GM23338 (cell line): ENCODE measurements around the gene RNF223. TPM values are rescaled to one million over a fixed set of nuclear protein-coding genes. Genes with fewer than 3 reads are reported as not detected.

Experiments used
- ATAC-seq: fragments of 200-7000 bp; cut with Tn5 transposase; 3 replicates; pipeline ENCODE4 v1.9.1; 2020
- DNase-seq: peaks from one replicate; pipeline ENCODE4 v3.0.0-alpha.2; 2015; ENCODE audit warnings: low spot score
- H2AFZ ChIP-seq: fragments of 200-600 bp; sonication (generic); 2 replicates; pipeline ENCODE4 v1.8.0; 2016; ENCODE audit warnings: antibody characterized with exemption, mild to moderate bottlenecking, moderate library complexity
- H3F3A ChIP-seq: fragments of 200-600 bp; sonication (generic); replicated peaks from 2 replicates; pipeline ENCODE4 v1.8.0; 2017; ENCODE audit warnings: antibody characterized with exemption, mixed run types, low read depth
- H3K27ac ChIP-seq: fragments of 200-600 bp; sonication (generic); 2 replicates; pipeline ENCODE4 v1.6.1; 2016; ENCODE audit warnings: low read depth
- H3K27me3 ChIP-seq: fragments of 200-600 bp; sonication (generic); 2 replicates; pipeline ENCODE4 v1.8.0; 2016; ENCODE audit warnings: mild to moderate bottlenecking, mixed run types, moderate library complexity; ENCODE audit not compliant: insufficient read depth
- H3K36me3 ChIP-seq: fragments of 200-600 bp; sonication (generic); 2 replicates; pipeline ENCODE4 v1.8.0; 2016; ENCODE audit warnings: mild to moderate bottlenecking; ENCODE audit not compliant: insufficient read depth
- H3K4me1 ChIP-seq: fragments of 200-600 bp; sonication (generic); 2 replicates; pipeline ENCODE4 v1.8.0; 2016; ENCODE audit warnings: mild to moderate bottlenecking, moderate library complexity; ENCODE audit not compliant: insufficient read depth
- H3K4me2 ChIP-seq: fragments of 200-600 bp; sonication (generic); 2 replicates; pipeline ENCODE4 v1.7.1; 2017; ENCODE audit warnings: mixed run types
- H3K4me3 ChIP-seq: fragments of 200-600 bp; sonication (generic); 2 replicates; pipeline ENCODE4 v1.6.1; 2016; ENCODE audit warnings: mixed run types
- H3K79me2 ChIP-seq: fragments of 200-600 bp; sonication (generic); replicated peaks from 2 replicates; pipeline ENCODE4 v1.8.0; 2017; ENCODE audit warnings: mild to moderate bottlenecking; ENCODE audit not compliant: insufficient read depth
- H3K9me2 ChIP-seq: fragments of 200-600 bp; sonication (generic); 2 replicates; pipeline ENCODE4 v1.8.0; 2017; ENCODE audit not compliant: insufficient read depth
- H4K20me1 ChIP-seq: fragments of 200-600 bp; sonication (generic); replicated peaks from 2 replicates; pipeline ENCODE4 v1.8.0; 2017; ENCODE audit warnings: mild to moderate bottlenecking; ENCODE audit not compliant: insufficient read depth
- H3K27ac Mint-ChIP-seq: 2 replicates; pipeline ENCODE4 v1.8.0; 2020; ENCODE audit warnings: inconsistent platforms, mild to moderate bottlenecking, moderate library complexity, mixed read lengths
- H3K27me3 Mint-ChIP-seq: 3 replicates; pipeline ENCODE4 v1.8.0; 2022; ENCODE audit warnings: low read depth, mild to moderate bottlenecking, moderate library complexity, mixed read lengths, inconsistent platforms; ENCODE audit not compliant: insufficient read depth, poor library complexity
- H3K36me3 Mint-ChIP-seq: 3 replicates; pipeline ENCODE4 v1.8.0; 2021; ENCODE audit warnings: low read depth, mild to moderate bottlenecking, inconsistent platforms, moderate library complexity, mixed read lengths
- H3K4me1 Mint-ChIP-seq: 3 replicates; pipeline ENCODE4 v1.8.0; 2020; ENCODE audit warnings: mild to moderate bottlenecking, inconsistent platforms, mixed read lengths
- H3K4me3 Mint-ChIP-seq: 3 replicates; pipeline ENCODE4 v1.8.0; 2021; ENCODE audit warnings: moderate library complexity, mild to moderate bottlenecking, inconsistent platforms, mixed read lengths
- H3K9me3 Mint-ChIP-seq: 3 replicates; pipeline ENCODE4 v1.8.0; 2020; ENCODE audit warnings: moderate library complexity, mild to moderate bottlenecking, inconsistent platforms, mixed read lengths
- CREB1 ChIP-seq: fragments of 250-450 bp; sonication (Bioruptor Pico); IDR thresholded peaks from 2 replicates; pipeline ENCODE4 v1.5.0; 2020; ENCODE audit warnings: low read depth, mild to moderate bottlenecking, moderate library complexity
- EZH2 ChIP-seq: fragments of 200-600 bp; sonication (generic); IDR thresholded peaks from one replicate; pipeline ENCODE4 v1.8.0; 2017; ENCODE audit warnings: antibody characterized with exemption, mild to moderate bottlenecking, low read depth; ENCODE audit not compliant: unreplicated experiment
- EZH2phosphoT487 ChIP-seq: fragments of 200-600 bp; sonication (generic); IDR thresholded peaks from one replicate; pipeline ENCODE4 v1.8.1; 2018; ENCODE audit warnings: antibody characterized with exemption; ENCODE audit not compliant: unreplicated experiment
- JUNB ChIP-seq: IDR thresholded peaks from one replicate; pipeline ENCODE4 v1.6.1; 2016; ENCODE audit warnings: antibody characterized with exemption; ENCODE audit not compliant: unreplicated experiment
- POLR2AphosphoS5 ChIP-seq: IDR thresholded peaks from 2 replicates; pipeline ENCODE4 v1.6.1; 2016; ENCODE audit warnings: antibody characterized with exemption, low read depth
- ZNF114 ChIP-seq: fragments of 250-450 bp; sonication (Bioruptor Pico); IDR thresholded peaks from 2 replicates; pipeline ENCODE4 v1.5.0; 2020; ENCODE audit warnings: mild to moderate bottlenecking, moderate library complexity
- ZNF331 ChIP-seq: fragments of 250-450 bp; sonication (Bioruptor Pico); IDR thresholded peaks from 2 replicates; pipeline ENCODE4 v1.5.0; 2020; ENCODE audit warnings: low read depth, mild to moderate bottlenecking, moderate library complexity
- polyA plus RNA-seq: library from polyadenylated mRNA; unstranded; fragments of >200 nt; fragmentation: Nextera tagmentation; extraction: Ambion mirVana; gene quantifications from 2 replicates; pipeline ENCODE4 v1.2.1, GENCODE V29; 2016
- total RNA-seq: library from RNA; depleted of rRNA; stranded (reverse); fragments of >200 nt; shearing (Covaris generic); gene quantifications from 2 replicates; pipeline ENCODE4 v1.2.3, GENCODE V29; 2014
- TF ChIP-seq, protein P1 (sequence below): IDR thresholded peaks from one replicate; pipeline ENCODE4 v1.6.1; 2018; ENCODE audit warnings: antibody characterized with exemption; ENCODE audit not compliant: unreplicated experiment
- TF ChIP-seq, protein P2 (sequence below), 2 experiments: fragments of 200-600 bp in 1 of 2; sonication (generic) in 1 of 2; conservative IDR thresholded peaks; 2 replicates each; pipeline versions ENCODE4 v1.5.1 to v1.6.1; 2016 to 2017; ENCODE audit warnings: antibody characterized with exemption in 2 of 2, low read depth in 2 of 2, mild to moderate bottlenecking in 2 of 2, moderate library complexity in 1 of 2
- TF ChIP-seq, protein P3 (sequence below): IDR thresholded peaks from 2 replicates; pipeline ENCODE4 v1.6.1; 2016; ENCODE audit warnings: antibody characterized with exemption

RNF223 gene
- total and polyA plus RNA-seq, 2 experiments from 2014 or later = not detected

DNA sequence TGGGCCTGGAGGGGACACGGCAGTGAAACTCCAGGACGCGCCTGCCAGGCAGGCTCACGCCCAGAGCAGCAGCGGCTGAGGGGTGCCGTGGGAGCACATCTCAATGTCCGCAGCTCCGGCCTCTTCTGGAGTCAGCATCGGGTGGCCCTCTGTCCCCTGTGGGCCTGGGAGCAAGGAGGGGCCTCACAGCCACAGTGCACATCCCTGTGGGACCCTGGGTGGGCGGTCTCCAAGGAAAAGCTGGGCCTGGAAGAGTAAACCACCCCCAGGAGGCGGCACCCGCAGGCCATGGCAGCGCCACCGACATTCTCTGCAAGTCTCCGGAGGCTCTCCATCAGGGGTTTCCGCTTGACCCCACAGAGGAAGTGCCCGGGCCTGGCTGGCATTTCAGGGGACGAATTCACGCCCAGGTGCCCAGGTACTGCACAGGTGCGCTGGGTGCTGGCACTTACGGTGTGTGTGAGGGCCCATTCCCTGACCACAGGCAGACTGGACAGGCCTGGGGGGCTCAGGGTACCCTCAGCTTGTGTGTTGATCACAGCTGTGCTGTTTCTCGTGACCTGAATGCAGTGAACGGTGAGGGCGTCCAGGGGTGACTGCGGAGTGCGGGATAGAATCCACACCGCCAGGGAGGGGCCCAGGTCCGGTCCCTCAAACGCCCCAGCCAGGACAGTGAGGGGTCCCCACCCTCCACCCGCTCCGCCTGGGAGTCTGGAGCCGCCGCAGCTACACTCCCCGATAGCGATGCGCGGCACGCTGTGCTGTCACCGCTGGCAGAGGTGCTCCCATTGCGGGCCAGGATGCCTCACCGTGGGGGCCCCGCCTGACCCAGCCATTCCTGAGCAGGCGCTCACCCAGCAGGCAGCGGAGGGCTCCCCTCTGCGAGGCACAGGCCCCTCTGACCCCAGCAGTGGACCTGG lies 16.6 kb upstream of the RNF223 start (continued):
- TF ChIP-seq, protein P1, sequence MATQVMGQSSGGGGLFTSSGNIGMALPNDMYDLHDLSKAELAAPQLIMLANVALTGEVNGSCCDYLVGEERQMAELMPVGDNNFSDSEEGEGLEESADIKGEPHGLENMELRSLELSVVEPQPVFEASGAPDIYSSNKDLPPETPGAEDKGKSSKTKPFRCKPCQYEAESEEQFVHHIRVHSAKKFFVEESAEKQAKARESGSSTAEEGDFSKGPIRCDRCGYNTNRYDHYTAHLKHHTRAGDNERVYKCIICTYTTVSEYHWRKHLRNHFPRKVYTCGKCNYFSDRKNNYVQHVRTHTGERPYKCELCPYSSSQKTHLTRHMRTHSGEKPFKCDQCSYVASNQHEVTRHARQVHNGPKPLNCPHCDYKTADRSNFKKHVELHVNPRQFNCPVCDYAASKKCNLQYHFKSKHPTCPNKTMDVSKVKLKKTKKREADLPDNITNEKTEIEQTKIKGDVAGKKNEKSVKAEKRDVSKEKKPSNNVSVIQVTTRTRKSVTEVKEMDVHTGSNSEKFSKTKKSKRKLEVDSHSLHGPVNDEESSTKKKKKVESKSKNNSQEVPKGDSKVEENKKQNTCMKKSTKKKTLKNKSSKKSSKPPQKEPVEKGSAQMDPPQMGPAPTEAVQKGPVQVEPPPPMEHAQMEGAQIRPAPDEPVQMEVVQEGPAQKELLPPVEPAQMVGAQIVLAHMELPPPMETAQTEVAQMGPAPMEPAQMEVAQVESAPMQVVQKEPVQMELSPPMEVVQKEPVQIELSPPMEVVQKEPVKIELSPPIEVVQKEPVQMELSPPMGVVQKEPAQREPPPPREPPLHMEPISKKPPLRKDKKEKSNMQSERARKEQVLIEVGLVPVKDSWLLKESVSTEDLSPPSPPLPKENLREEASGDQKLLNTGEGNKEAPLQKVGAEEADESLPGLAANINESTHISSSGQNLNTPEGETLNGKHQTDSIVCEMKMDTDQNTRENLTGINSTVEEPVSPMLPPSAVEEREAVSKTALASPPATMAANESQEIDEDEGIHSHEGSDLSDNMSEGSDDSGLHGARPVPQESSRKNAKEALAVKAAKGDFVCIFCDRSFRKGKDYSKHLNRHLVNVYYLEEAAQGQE = no peak
- TF ChIP-seq, protein P2, sequence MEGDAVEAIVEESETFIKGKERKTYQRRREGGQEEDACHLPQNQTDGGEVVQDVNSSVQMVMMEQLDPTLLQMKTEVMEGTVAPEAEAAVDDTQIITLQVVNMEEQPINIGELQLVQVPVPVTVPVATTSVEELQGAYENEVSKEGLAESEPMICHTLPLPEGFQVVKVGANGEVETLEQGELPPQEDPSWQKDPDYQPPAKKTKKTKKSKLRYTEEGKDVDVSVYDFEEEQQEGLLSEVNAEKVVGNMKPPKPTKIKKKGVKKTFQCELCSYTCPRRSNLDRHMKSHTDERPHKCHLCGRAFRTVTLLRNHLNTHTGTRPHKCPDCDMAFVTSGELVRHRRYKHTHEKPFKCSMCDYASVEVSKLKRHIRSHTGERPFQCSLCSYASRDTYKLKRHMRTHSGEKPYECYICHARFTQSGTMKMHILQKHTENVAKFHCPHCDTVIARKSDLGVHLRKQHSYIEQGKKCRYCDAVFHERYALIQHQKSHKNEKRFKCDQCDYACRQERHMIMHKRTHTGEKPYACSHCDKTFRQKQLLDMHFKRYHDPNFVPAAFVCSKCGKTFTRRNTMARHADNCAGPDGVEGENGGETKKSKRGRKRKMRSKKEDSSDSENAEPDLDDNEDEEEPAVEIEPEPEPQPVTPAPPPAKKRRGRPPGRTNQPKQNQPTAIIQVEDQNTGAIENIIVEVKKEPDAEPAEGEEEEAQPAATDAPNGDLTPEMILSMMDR (conservative IDR thresholded peaks at IDR 0.05; ENCODE audit: low read depth in 2 of 2) = no peak
- TF ChIP-seq, protein P3, sequence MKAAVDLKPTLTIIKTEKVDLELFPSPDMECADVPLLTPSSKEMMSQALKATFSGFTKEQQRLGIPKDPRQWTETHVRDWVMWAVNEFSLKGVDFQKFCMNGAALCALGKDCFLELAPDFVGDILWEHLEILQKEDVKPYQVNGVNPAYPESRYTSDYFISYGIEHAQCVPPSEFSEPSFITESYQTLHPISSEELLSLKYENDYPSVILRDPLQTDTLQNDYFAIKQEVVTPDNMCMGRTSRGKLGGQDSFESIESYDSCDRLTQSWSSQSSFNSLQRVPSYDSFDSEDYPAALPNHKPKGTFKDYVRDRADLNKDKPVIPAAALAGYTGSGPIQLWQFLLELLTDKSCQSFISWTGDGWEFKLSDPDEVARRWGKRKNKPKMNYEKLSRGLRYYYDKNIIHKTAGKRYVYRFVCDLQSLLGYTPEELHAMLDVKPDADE = no peak
- TF ChIP-seq ZNF114 = no peak
- TF ChIP-seq CREB1 (CRISPR knock-in tag) = no peak
- no peak for TF ChIP-seq ZNF331 (CRISPR knock-in tag)
- TF ChIP-seq POLR2AphosphoS5 = no peak
- TF ChIP-seq JUNB = no peak
- no peak for TF ChIP-seq EZH2phosphoT487

DNA sequence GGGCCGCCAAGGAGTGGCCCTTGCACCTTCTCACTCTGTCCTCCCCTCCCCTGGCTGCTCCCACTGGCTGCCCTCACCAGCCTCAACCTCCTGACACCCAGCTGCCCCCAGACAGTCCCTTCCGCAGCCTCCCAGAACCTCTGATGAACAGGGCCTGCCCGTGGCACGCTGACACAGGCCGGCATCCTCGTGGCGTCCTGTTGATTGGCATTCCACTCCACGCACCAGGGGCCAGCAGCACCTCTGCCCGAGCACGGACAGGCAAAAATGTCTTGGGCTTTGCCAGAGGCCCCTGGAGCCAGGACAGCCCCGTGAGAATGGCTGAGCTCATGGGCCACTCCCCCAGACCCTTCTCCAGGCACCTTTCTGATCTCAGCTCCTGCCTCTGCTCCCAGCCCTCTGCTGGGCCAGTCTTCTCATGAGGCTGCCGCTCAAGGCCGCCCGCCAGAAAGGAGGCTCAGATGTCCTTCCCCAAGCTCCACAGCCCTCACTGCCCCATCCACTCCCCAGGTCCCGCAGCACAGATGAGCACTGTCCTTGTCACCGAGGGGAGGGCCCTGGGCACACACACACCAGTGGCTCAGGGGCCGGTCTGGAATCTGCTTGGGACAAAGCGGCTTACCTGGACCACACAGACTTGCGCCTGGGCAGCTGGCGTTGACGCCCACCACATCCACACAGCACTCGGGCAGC lies 15.8 kb upstream of the RNF223 start:
- H3K27ac Mint-ChIP-seq = no peak overlapping the region
- no peaks in the 10 kb centered on the region for H3K4me1 Mint-ChIP-seq
- H3K27me3 Mint-ChIP-seq = peaks cover 12% of the 10 kb centered on the region
- peaks cover 11% of the 10 kb centered on the region for H3K9me3 Mint-ChIP-seq
- H2AFZ ChIP-seq = no peak overlapping the region
- H3K27ac ChIP-seq = no peak overlapping the region
- no peaks in the 10 kb centered on the region for H3K79me2 ChIP-seq
- H3F3A ChIP-seq = no peaks in the 10 kb centered on the region
- DNase-seq = no peak
- no peaks in the 10 kb centered on the region for H4K20me1 ChIP-seq
- no peaks in the 10 kb centered on the region for H3K27me3 ChIP-seq
- H3K36me3 Mint-ChIP-seq = peaks cover 6% of the 10 kb centered on the region; the same call in 2 of the 3 replicates
- ATAC-seq = no peak
- H3K4me3 Mint-ChIP-seq = no peak overlapping the region
- H3K4me1 ChIP-seq = no peaks in the 10 kb centered on the region
- no peak overlapping the region for H3K4me3 ChIP-seq
- no peak overlapping the region for H3K4me2 ChIP-seq
- H3K9me2 ChIP-seq = no peaks in the 10 kb centered on the region
- no peaks in the 10 kb centered on the region for H3K36me3 ChIP-seq
- TF ChIP-seq EZH2 (no peak), POLR2AphosphoS5 (no peak)
- TF ChIP-seq, protein P2 (conservative IDR thresholded peaks at IDR 0.05; ENCODE audit: low read depth in 2 of 2) = no peak
- TF ChIP-seq, protein P3 = no peak
